ENCODE results near the gene RNASE7.

The RNASE7 gene

GRCh38 chr14:21088687-21089086 lies 46.5 kb downstream of the RNASE7 start:
- no peak for DNase-seq

DNA sequence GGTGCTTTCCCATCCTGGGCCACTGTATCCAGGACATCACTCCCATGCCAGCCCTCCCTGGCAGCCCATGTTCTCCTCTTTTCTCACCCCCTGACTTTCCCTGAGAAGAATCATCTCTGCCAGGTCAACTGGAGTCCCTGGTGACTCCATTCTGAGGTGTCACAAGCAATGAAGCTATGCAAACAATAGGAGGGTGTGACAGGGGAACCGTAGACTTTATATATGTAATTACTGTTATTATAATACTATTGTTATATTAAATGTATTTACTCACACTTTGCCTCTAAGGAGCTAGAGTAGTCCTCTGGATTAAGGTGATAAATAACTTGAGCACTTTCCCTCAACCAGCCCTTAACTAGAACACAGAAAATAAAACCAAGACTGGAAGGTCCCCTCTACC lies 47.1 kb downstream of the RNASE7 start:
- DNase-seq = no peak

DNA sequence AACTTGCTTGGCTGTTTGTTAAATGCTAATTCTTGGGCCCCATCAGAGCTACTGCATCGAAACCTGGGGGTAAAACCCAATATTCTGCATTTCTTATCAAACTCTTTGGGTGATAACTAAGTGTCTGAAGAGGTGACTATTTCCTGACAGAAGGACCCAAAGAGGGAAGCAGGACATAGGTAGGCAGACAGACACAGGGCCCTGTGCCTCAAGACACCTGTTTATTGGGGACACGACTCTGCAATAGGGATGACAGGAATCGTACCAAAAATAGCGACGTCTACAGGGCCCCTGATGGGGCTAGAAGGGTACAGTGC lies 47.7 kb downstream of the RNASE7 start:
- no peak for DNase-seq

DNA sequence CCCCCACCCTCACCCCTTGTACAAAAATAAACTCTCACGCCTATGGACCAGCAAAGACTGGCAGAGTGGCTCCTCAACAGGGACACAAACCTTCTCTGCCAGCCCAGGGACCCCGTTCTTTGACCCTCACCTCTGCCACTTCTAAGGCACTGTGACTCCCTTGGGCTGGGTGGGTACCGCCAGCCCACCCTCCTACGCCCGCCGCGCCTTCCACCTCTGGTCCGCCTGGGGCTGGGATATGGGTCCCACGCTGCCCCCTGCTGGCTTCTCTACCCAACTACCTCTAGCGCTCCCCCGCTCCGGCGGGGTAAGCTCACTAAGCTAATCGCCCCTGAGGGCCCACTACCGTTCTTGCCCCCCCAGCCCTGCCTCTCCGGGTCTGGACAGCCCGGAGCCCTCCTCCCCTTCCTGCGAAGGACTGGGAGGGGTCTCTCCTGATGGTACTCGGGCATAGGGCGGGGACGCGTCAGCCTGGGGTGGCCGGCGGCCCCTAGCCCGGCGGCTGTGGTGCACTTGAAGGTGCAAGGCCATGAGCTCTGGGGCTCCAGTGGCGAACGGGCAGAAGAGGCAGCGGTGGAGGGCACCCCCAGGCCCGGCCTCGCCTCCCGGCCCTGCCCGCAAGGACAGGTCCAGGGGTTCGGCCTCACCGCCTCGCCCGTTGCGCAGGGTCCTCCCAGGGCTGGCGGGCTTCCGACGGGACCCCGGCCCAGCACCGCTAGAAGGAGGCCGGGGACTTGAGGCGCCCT lies 48.2 kb downstream of the RNASE7 start:
- DNase-seq = no peak

DNA sequence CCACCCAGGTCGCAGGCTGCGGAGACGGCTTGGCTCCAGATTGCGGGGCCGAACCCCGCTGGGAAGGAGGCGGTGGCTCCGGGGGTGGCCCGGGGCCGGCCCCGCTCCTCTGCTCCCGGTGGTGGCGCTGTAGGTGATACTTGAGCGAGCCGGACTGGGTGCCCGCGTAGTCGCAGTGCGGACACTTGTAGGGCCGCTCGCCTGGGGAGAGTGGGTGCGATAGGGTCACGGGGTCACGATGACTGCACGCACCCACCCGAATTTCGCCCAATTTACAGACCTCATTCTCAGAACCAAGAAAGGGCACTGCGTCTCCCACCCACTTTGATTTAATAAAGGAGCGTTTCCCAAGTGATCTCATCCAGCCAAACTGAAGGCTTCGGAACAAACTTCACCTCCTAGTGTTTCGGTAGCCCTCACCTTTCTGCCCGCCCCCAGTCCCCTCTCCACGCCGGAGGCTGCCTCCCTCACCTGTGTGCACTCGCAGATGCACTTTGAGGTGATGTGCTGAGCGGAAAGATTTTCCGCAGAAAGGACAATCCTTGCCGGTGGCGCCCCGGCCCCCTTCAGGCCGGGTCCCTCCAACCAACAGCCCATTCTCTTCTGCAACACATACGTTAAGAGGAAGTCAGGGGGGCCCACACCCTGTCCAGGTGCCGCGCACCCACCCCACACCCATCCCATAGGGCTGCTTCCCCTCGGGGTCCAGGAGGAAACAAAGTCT lies 48.9 kb downstream of the RNASE7 start:
- DNase-seq = no peak

GRCh38 chr14:21091821-21092272 lies 49.7 kb downstream of the RNASE7 start:
- DNase-seq = no peak

DNA sequence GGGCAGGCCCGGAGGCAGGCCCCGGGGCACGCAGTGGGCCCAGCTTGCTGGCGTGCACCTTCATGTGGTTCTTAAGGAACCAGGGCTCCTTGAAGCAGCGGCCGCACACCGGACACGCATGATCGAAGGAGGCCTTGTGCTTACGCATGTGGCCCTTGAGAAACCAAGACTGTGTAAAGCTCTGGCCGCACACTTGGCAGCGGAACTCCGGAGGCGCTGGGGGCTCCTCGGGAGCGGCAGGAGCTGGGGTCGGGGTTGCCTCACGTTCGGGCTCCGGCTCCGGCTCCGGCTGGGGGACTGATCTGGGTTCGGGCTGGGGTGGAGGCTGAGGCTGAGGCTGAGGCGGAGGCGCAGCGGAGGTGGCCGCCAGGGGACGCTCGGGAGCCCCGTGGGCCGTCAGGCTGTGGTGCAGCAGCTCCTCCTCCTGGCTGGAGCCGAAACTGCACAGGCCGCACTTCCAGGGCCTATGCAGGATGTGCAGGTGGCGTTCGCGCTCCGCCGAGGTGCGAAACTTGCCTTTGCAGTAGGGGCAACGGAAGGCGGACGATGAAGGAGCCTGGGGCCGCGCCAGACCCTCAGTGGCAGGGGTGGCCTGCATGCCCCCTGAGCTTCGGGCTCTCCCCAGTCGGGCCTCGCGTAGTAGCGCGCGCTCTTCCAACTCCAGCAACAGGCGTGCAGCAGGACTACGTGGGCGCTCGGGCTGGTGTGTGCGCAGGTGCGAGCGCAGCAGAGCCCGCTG lies 50.3 kb downstream of the RNASE7 start:
- DNase-seq = no peak

DNA sequence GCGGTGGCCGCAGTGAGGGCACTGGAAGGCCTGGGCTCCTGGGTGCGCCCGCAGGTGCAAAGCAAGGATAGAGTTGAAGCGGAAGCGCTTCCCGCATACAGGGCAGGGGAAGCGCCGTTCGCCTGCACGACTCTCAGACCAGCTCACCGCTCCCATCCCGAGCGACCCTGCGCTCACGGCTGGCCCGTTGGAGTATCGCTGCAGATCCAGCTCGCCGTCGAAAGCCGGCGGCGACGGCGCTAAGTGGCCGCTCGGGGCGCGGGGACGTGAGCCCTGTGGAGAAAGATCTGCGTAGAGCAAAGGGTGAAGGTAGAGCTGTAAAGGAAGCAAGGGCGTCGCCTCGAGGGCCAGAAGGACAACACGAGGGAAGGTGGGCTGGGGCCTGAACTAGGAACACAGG lies 50.9 kb downstream of the RNASE7 start:
- DNase-seq = no peak

Data from NCI-H2081 treated with DMSO at 0.1 percent for 48 hours (cell line).